GM06990 (cell line): Measurements from ENCODE around the gene CEBPB.
"Not testable (repeated sequence)": the region's sequence is repeated elsewhere in the genome, so short reads cannot be mapped to it uniquely, and the experiment has no call there.

Source experiments
- DNase-seq: peaks from one replicate; pipeline ENCODE4 v3.0.0-alpha.2; 2011; ENCODE audit not compliant: insufficient read length; ENCODE audit errors: extremely low read depth
- H3K27me3 ChIP-seq: replicated peaks from 2 replicates; pipeline ENCODE4 v1.6.0; 2011; ENCODE audit warnings: low read length; ENCODE audit not compliant: control insufficient read depth, insufficient read depth
- H3K36me3 ChIP-seq: 2 replicates; pipeline ENCODE4 v1.5.1; 2011; ENCODE audit warnings: low read length; ENCODE audit not compliant: control insufficient read depth, insufficient read depth
- H3K4me3 ChIP-seq: replicated peaks from 2 replicates; pipeline ENCODE4 v1.5.1; 2011; ENCODE audit warnings: low read depth, mild to moderate bottlenecking, control low read depth, low read length
- CTCF ChIP-seq: IDR thresholded peaks from 2 replicates; pipeline ENCODE4 v1.5.1; 2011; ENCODE audit warnings: low read length, control low read depth, mild to moderate bottlenecking, inconsistent platforms; ENCODE audit not compliant: insufficient read depth, poor library complexity, severe bottlenecking

CEBPB gene

GRCh38 chr20:50202677-50203076, 12.0 kb downstream of the CEBPB start:
- H3K27me3 ChIP-seq: no peaks in the 10 kb centered on the region; the same call in 1 of the 2 replicates
- H3K36me3 ChIP-seq: no peaks in the 10 kb centered on the region
- no peak overlapping the region for H3K4me3 ChIP-seq
- DNase-seq: no peak
- TF ChIP-seq CTCF: no peak

- no peak for TF ChIP-seq CTCF
- Histone ChIP-seq H3K27me3 (no peaks in the 10 kb centered on the region; the same call in 1 of the 2 replicates), H3K4me3 (no peak overlapping the region), H3K36me3 (no peaks in the 10 kb centered on the region)
- DNase-seq: no peak
Observed at GRCh38 chr20:50203951-50204937, 13.6 kb downstream of the CEBPB start.

GRCh38 chr20:50207026-50207425, 16.4 kb downstream of the CEBPB start:
- H3K4me3 ChIP-seq: no peak overlapping the region
- H3K27me3 ChIP-seq: no peaks in the 10 kb centered on the region; the same call in none of the 2 replicates
- no peaks in the 10 kb centered on the region for H3K36me3 ChIP-seq
- no peak for TF ChIP-seq CTCF
- no peak for DNase-seq

- Histone ChIP-seq H3K4me3 (no peak overlapping the region), H3K27me3 (no peaks in the 10 kb centered on the region; the same call in none of the 2 replicates), H3K36me3 (no peaks in the 10 kb centered on the region)
- no peak for TF ChIP-seq CTCF
- DNase-seq: no peak
Observed at GRCh38 chr20:50208085-50208491, 17.5 kb downstream of the CEBPB start.

- H3K36me3 ChIP-seq, DNase-seq, H3K4me3 ChIP-seq, H3K27me3 ChIP-seq: not testable (repeated sequence)
Observed at GRCh38 chr20:50208815-50209214, 18.2 kb downstream of the CEBPB start.

GRCh38 chr20:50210066-50210619, 19.5 kb downstream of the CEBPB start:
- Histone ChIP-seq H3K36me3 (no peaks in the 10 kb centered on the region), H3K4me3 (no peak overlapping the region), H3K27me3 (no peaks in the 10 kb centered on the region; the same call in none of the 2 replicates)
- TF ChIP-seq CTCF: no peak
- no peak for DNase-seq
